ENCODE data around the gene ERBB3.
A peak's percentile ranks its signal among the peaks of the same experiment; 100 is the strongest.
"Not testable (repeated sequence)": the region's sequence is repeated elsewhere in the genome, so short reads cannot be mapped to it uniquely, and the experiment has no call there.

Gene ERBB3

GRCh38 chr12:56116267-56117081 lies 36.5 kb downstream of the ERBB3 start, which contains the start of gene RPL41:
TSS of gene RPL41 (plus strand) at chr12:56116633.
- peak; percentile 99 for DNase-seq

GRCh38 chr12:56117082-56117706 lies 37.2 kb downstream of the ERBB3 start:
- DNase-seq = not testable (repeated sequence)

- DNase-seq = peak; percentile 98
Measured at GRCh38 chr12:56117778-56118687, 38.1 kb downstream of the ERBB3 start, which contains the start of gene ZC3H10. TSS of gene ZC3H10 (plus strand) at chr12:56118266. CDS start at chr12:56120563, 2,297 bp downstream.

- no peak for DNase-seq
Measured at GRCh38 chr12:56118688-56119357, 38.9 kb downstream of the ERBB3 start.

GRCh38 chr12:56119361-56119796 lies 39.4 kb downstream of the ERBB3 start:
- peak; percentile 59 for DNase-seq

GRCh38 chr12:56120158-56120846 lies 40.3 kb downstream of the ERBB3 start:
- DNase-seq = no peak

- DNase-seq = no peak
Measured at GRCh38 chr12:56121204-56121870, 41.4 kb downstream of the ERBB3 start.

- no peak for DNase-seq
Measured at GRCh38 chr12:56122637-56123036, 42.7 kb downstream of the ERBB3 start.

GRCh38 chr12:56124133-56124532 lies 44.2 kb downstream of the ERBB3 start:
- DNase-seq = no peak

GRCh38 chr12:56126732-56127239 lies 46.8 kb downstream of the ERBB3 start:
- no peak for DNase-seq

- DNase-seq = no peak
Measured at GRCh38 chr12:56127485-56127887, 47.5 kb downstream of the ERBB3 start.

GRCh38 chr12:56127888-56128669 lies 48.1 kb downstream of the ERBB3 start, which contains the start of gene ESYT1:
TSS of gene ESYT1 (plus strand) at chr12:56128267. CDS start at chr12:56128320, 53 bp downstream.
- peak; percentile 96 for DNase-seq

GRCh38 chr12:56128670-56129205 lies 48.8 kb downstream of the ERBB3 start:
- DNase-seq = no peak

- DNase-seq = peak; percentile 81
Measured at GRCh38 chr12:56129206-56129941, 49.4 kb downstream of the ERBB3 start.

- DNase-seq = no peak
Measured at GRCh38 chr12:56129942-56130495, 50.1 kb downstream of the ERBB3 start.

GRCh38 chr12:56130876-56131275 lies 50.9 kb downstream of the ERBB3 start:
- DNase-seq = no peak

- DNase-seq = no peak
Measured at GRCh38 chr12:56134897-56135296, 54.9 kb downstream of the ERBB3 start.

- DNase-seq = no peak
Measured at GRCh38 chr12:56137853-56138571, 58.0 kb downstream of the ERBB3 start.

All from retina (tissue), 1 donor.